Measurements from ENCODE around the gene LCE2B.
"Not testable (repeated sequence)": the region's sequence is repeated elsewhere in the genome, so short reads cannot be mapped to it uniquely, and the experiment has no call there.

The LCE2B gene

GRCh38 chr1:152656459-152656858 lies 29.5 kb upstream of the LCE2B start:
- TF ChIP-seq CTCF (IDR thresholded peaks at IDR 0.05; ENCODE audit: low read depth, low read length, missing control alignments), result no peak
- no peak overlapping the region for H3K4me3 ChIP-seq (ENCODE audit: low read depth, low read length)
- no peak for DNase-seq
- no peaks in the 10 kb centered on the region for H3K27me3 ChIP-seq (replicated peaks)
- no peaks in the 10 kb centered on the region for H3K36me3 ChIP-seq (replicated peaks)
- in situ Hi-C loops (cut with HindIII; ENCODE audit: low pct_ligation_motif_present, low sequenced_read_pairs), result no loop called here
- H3K27ac ChIP-seq, result no peak overlapping the region

- no peak for DNase-seq
- Histone ChIP-seq H3K36me3 (replicated peaks) (no peaks in the 10 kb centered on the region), H3K4me3 (ENCODE audit: low read depth, low read length) (no peak overlapping the region), H3K27me3 (replicated peaks) (no peaks in the 10 kb centered on the region), H3K27ac (no peak overlapping the region)
- no peak for TF ChIP-seq CTCF (IDR thresholded peaks at IDR 0.05; ENCODE audit: low read depth, low read length, missing control alignments)
- in situ Hi-C loops (cut with HindIII; ENCODE audit: low pct_ligation_motif_present, low sequenced_read_pairs), result no loop called here
These were observed 28.2 kb upstream of the LCE2B start for GRCh38 chr1:152657677-152658076.

- H3K36me3 ChIP-seq (replicated peaks), result no peaks in the 10 kb centered on the region
- no peak for TF ChIP-seq CTCF (IDR thresholded peaks at IDR 0.05; ENCODE audit: low read depth, low read length, missing control alignments)
- in situ Hi-C loops (cut with HindIII; ENCODE audit: low pct_ligation_motif_present, low sequenced_read_pairs), result no loop called here
- H3K27ac ChIP-seq, result no peak overlapping the region
- DNase-seq, result no peak
- no peak overlapping the region for H3K4me3 ChIP-seq (ENCODE audit: low read depth, low read length)
- H3K27me3 ChIP-seq (replicated peaks), result no peaks in the 10 kb centered on the region
These were observed 27.3 kb upstream of the LCE2B start for GRCh38 chr1:152658649-152659048.

GRCh38 chr1:152663098-152663497 lies 22.8 kb upstream of the LCE2B start, which contains the start of gene LCE2D:
TSS of gene LCE2D (plus strand) at chr1:152663380. CDS start at chr1:152664106, 726 bp downstream.
- DNase-seq, result no peak
- no peak for TF ChIP-seq CTCF (IDR thresholded peaks at IDR 0.05; ENCODE audit: low read depth, low read length, missing control alignments)
- H3K36me3 ChIP-seq (replicated peaks), result no peaks in the 10 kb centered on the region
- H3K4me3 ChIP-seq (ENCODE audit: low read depth, low read length), result no peak within 1 kb of the TSS
- H3K27ac ChIP-seq, result no peak within 1 kb of the TSS
- H3K27me3 ChIP-seq (replicated peaks), result no peaks in the 10 kb centered on the region
- in situ Hi-C loops (cut with HindIII; ENCODE audit: low pct_ligation_motif_present, low sequenced_read_pairs), result no loop called here

GRCh38 chr1:152666171-152666570 lies 19.8 kb upstream of the LCE2B start:
- DNase-seq; in situ Hi-C loops (cut with HindIII; ENCODE audit: low pct_ligation_motif_present, low sequenced_read_pairs); H3K36me3 ChIP-seq (replicated peaks); H3K27ac ChIP-seq; H3K27me3 ChIP-seq (replicated peaks); H3K4me3 ChIP-seq (ENCODE audit: low read depth, low read length): not testable (repeated sequence)

- no peak for DNase-seq
- H3K4me3 ChIP-seq (ENCODE audit: low read depth, low read length), result no peak overlapping the region
- H3K27me3 ChIP-seq (replicated peaks), result no peaks in the 10 kb centered on the region
- no peak overlapping the region for H3K27ac ChIP-seq
- TF ChIP-seq CTCF (IDR thresholded peaks at IDR 0.05; ENCODE audit: low read depth, low read length, missing control alignments), result no peak
- H3K36me3 ChIP-seq (replicated peaks), result no peaks in the 10 kb centered on the region
- in situ Hi-C loops (cut with HindIII; ENCODE audit: low pct_ligation_motif_present, low sequenced_read_pairs), result no loop called here
These were observed 18.3 kb upstream of the LCE2B start for GRCh38 chr1:152667648-152668047.

Data from brain microvascular endothelial cell (primary cell).